Stimulated activated CD4-positive, alpha-beta T cell treated with anti-CD3 and anti-CD28 coated beads, Interleukin-4, amount 100 ng/mL, for 4 hours (primary cell): Measurements from ENCODE around the gene TWIST2.

ENCODE experiments used
- DNase-seq, 2 experiments: peaks; one replicate each; pipeline ENCODE4 v3.0.0-alpha.2; 2020

The TWIST2 gene

DNA sequence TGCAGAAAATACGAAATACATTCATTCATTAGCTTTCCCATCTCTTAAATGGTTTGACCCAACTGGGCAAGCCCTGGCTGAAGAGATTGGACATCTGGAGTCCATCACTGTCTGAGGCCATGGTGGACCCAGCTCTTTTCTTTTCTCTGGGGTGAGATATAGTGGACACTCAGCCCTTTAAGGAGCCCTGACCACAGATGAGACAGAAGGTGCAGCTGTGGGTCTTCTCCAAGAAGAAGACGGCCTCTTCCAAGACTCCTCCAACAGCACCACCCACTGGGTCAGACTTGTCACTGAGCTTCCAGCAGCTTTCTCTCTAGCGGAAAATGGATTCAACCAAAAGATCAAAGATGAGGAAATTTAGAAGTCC lies 27.2 kb downstream of the TWIST2 start:
- no peak for DNase-seq

DNA sequence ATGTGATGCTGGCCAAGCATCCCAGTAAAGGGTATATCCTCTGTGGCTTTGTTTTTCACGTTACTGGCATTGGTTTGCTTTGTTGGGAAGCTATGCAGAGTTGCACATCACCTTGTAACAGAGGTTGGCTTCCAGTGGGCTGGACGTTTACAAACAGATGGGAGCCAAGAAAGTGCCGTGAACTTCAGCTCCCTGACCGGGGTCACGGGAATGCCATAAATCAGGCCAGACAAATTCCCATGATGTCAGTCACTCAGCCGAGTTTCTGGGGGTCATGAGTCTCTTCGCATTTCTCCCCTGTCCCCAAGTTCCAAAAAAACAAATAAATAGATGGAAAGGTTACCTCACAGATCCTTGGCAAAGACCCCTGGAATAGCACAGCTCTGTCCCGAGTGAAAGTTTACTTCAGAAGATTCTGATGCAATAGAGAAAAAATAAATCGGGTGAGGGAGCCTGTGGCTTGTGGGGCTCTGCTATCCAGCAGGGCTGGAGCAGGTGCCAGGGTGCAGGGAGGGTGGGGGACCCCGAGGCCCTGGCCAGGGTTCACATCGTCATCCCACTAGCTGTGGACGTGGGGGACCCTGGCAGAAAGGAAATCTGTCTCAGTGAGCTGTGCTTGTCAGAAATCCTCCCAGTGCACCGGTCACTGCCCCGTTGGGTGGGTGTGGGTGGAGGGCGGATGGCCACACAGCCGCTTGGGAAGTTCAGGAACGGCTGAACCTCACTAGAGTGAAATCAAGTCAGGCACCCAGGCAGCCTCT lies 27.8 kb downstream of the TWIST2 start:
- no peak for DNase-seq

DNA sequence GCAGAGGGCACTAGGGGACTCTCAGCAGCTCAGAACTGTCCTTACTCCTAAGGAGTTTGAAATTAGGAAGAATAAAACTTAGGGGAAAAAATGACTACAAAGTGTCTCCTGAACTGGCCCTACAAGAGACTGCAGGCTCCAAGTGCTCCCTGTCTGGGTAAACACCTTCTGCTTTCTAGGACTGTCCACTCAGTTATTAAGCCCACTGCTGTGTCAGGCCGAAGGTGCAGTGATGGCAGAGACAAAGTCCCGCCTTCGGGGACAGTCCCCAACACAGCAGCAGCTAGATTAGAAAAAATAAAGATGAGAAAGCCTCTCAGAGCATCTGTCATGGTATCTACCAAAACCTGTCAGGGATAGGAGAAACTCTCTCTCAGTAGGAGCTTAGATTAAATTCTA lies 28.3 kb downstream of the TWIST2 start:
- DNase-seq, result no peak

GRCh38 chr2:238878051-238878735 lies 30.3 kb downstream of the TWIST2 start:
- no peak for DNase-seq

GRCh38 chr2:238879043-238879442 lies 31.2 kb downstream of the TWIST2 start:
- DNase-seq, result no peak

- DNase-seq, result no peak
Measured at GRCh38 chr2:238879621-238880377, 31.9 kb downstream of the TWIST2 start.

DNA sequence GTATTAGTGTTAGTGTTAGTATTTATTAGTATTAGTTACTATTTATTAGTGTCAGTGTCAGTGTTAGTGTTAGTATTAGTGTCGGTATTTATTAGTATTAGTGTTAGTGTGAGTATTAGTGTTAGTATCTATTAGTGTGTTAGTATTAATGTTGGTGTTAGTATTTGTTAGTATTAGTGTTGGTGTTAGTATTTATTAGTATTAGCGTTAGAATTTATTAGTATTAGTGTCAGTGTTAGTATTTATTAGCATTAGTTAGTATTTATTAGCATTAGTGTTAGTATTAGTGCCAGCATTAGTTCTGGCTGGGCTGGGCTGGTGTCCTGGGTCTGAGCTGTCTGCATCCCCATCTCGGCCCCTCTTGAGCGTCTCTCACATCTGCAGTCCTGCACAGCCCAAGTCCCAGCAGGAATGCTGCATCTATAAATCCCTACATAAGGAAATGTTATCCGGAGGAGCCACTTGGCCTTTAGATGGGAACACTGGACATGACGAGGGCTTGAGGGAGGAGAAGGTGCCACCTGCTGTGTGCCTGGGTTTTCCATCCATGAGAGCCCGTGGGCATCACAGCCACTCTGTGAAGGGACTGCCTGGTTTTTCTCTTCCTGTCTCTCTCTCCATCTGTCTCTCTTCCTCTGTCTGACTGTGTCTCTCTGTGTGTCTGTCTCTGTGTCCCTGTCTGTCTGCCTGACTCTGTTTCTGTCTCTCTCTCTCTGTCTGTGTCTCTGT lies 33.6 kb downstream of the TWIST2 start:
- no peak for DNase-seq

DNA sequence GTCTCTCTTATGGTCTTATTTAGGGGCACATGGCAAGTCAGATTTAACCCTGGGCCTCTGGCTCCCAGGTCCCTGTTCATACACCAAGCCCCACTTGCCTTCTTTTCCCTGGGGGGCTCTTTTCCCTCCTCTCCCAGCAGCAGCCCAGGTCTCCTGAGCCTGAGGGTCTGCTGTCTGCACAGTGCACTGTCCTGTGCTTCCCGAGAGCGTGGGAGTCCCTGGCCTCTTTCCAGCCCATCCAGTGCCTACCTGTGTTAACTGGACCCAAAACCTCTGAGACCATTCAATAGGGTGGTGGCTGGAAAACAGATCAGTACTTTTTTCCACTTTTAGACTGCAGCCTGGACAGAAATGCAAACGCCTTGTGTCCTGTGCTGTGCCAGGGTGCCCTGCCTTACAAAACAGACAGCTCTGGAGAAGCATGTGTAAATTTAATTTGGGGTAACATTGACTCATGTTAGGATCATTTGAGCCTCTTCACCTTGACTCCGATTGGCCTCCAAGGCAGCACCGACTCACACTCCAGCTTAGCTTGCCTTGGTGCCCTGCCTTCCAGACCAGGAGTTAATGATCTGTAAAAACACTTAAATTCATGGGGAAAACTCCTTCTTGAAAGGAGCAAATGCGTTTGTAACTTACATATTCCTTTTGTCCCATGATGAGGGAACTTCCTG lies 34.3 kb downstream of the TWIST2 start:
- no peak for DNase-seq

DNA sequence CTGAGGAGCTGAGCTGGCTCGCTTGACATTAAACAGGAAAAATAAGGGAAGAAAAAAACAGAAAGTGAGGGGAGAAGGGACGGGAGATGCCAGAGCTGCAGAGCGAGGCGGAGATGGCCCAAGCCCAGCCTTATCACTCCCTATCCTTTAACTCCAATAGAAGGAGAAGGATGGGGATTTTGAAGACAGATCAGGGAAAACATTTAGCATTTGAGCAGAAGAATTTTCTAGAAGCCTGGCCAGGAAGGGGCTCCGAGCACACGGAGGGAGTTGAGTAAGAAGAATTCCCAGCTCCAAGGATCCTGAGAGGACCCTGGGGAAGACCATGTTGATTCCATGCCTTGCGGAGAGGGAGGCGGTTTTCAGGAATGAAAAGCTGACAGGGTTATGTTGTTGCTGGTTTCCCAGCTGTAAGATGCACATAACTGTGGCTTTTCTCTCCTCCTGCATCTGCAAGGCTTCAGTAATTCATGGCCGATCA lies 35.6 kb downstream of the TWIST2 start:
- no peak for DNase-seq

GRCh38 chr2:238884122-238884811 lies 36.4 kb downstream of the TWIST2 start:
- no peak for DNase-seq

DNA sequence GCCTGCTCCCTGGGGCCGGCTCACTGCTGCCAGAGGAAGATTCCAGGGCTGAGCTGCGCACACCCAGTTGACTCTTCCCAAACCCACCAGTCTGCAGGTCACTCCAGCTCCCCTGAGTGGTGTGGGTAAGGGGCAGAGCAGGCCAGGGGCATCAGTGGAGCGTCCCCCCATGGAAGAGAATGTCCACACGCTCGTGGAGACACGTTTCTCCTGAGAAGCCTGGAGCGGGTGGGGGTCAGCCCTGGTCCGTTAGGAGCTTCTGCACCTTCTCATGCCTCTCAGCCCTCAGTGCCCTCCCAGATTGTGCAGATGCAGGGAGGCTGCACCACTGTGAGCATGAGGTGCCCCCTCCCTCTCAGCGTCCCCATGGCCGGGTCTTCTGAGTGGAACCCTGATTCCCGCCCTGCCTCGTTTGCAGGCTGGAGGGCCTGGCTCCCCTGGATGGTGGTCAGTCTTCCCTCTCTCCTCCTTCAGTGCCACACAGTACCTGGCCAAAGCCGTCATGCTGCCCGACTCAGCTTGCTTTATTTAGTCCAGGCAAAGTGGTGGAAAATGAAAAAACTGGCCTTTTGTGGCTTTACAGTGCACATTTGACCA lies 37.0 kb downstream of the TWIST2 start:
- no peak for DNase-seq

DNA sequence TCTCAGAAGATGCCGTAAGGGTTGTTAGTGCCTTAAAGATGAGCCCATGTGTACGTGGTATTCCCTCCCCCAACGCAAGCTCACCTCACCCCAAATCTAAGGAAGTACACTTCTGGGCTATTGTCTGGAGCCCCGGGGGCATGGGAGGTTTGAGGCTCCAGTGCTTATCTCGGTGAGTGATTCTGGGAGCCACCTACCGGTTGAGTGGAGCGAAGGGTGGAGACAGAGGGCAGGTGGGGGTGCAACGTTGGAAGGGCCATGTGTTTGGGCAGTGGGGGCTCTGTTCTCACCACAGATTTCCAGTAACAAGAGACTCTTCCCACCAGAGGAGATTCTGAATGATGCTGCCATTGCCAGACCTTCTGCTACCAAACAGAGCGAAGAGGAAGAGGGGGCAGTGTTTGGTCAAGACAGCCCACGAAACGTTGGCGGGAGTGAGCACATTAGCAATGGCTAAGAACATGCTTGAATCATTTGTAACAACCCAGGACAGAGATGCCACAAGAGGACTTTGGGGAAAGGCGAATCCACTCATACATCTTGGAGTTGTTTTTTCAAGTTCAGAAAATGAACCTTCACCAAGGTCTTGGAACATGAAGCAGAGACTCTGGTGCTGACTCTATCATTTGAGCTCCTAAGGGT lies 38.7 kb downstream of the TWIST2 start:
- no peak for DNase-seq

- no peak for DNase-seq
Measured at GRCh38 chr2:238887616-238888015, 39.7 kb downstream of the TWIST2 start.

DNA sequence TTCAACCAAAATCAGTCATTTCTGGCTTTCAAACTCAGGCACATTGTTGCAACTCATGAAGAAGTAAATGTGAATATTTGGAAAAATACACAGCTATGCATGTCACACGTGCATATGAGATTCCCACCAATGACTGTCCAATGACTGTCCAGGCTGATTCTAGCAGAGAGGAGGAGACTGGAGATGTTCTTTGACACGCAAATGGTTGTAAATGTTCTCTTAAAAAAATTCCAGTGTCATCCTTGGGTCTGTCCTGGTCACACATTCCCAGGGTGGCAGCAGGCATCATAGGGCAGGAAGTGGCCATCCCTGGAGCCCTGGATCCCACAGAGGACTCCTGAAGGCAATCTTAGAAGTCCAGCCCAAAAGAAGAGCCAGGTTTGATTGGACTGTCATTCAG lies 40.9 kb downstream of the TWIST2 start:
- DNase-seq, result no peak

DNA sequence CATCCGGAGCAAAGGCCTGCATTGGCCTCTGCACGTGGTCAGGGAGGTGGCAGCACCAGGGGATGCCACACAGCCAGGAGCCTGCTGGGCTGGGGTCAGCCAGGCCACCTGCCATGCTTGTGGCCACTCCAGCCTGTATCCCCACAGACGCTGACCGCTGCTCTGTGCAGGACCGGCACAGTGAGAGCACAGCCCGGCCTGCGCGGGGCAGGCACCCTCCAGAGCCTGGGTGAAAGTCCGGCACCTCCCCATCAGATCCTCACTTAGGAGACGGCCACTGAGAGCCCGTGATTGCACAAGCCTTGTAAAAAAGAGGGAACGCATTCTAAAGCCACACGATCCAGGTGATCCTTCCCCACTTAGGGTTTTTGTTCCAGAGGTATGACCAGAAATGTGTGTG lies 42.2 kb downstream of the TWIST2 start:
- no peak for DNase-seq

DNA sequence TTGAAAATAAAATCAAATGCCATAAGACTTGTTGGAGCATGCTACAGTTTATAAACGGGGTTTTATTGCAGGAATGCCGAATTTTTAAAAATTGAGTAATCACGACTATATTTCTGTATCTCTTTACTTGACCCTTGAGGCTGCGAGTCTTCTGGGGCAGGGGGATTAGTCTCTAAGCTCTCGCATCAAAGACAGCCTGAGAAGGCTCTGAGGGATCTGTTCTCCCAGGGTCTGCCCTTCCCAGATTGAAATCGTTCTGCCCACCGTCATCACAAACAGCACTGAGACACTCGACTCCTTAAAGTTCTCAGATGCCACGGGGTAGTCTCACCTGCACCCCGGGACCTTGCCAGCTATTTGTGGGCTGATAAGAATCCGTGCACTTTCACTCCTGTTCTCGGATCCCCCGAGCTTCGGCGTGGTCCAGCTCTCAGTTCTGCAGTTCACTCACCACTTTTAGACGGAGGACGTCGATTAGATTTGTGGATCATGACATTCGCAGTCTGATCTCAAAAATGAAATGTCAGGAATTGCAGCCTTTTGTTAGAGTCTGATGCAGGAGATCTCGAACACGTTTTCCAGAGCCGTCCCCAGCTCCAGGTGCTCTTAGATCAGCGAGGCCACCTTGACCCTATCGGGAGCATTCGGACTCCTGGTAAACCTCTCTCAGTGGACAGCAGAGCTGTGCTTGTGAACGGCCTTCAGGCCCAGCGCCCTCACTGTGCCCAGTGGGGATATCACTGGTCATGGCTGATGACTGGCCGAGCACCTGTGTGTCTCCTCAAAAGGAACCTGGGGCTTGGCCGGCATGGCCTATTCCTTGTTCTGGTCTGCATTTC lies 43.0 kb downstream of the TWIST2 start:
- DNase-seq, result no peak

GRCh38 chr2:238891457-238892203 lies 43.7 kb downstream of the TWIST2 start:
- DNase-seq, result no peak

DNA sequence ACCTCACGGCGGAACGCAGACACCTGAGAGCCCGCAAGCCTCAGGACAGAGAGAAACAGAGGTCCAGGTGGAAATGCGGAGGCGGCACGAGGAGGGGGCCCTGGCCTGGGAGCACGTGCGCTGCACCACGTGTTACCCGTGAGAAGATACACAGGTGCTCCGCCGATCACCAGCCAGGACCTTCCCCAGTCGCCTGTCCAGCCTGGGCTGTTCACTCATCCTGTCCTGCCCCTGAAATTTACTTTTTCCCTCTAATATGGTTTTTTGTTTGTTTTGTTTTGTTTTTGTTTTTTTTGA lies 44.3 kb downstream of the TWIST2 start:
- DNase-seq, result no peak

DNA sequence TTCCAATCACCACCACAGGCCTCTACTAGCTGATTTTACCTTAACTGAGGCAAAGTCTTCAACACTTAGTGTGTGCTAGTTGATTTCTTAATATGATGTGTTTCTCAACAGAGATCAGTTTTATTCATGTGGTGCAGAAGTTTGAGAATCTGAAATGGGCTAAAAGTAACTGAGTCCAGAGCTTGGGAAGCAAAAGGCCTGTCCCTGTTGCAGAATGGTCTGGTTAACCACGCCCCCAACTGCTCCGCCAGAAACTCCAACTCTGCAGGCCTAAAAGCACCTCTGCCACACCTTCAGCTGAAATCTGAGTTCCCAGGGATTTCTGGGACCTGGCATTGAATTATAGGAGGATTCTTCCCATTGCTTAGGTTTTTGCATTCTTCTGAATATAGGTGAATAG lies 44.9 kb downstream of the TWIST2 start:
- no peak for DNase-seq
